NCI-H2081 treated with DMSO at 0.1 percent for 48 hours (cell line): ENCODE measurements around the gene PIAS1.

Experiments
- DNase-seq: peaks from one replicate; lab custom pipeline; 2025; lab: John Stamatoyannopoulos, UW

Gene PIAS1

DNA sequence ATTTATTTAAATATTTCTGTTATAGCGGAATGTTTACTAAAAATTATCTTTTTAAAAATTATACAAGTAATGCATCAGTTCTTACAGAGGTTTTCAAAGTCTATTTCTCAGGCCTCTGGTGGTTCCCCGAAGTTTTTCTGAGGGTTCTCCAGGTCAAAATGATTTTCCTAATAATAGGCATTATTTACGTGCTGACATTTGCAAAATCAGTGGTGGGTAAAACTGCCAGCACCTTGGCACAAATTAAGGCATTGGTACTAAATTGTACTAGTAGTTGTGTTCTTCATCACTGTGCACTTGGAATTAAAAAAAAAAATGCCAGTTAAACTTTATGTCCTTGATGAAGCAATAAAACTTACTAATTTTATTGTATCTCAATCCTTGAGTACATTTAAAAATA, 9.5 kb downstream of the PIAS1 start:
- DNase-seq: no peak

DNA sequence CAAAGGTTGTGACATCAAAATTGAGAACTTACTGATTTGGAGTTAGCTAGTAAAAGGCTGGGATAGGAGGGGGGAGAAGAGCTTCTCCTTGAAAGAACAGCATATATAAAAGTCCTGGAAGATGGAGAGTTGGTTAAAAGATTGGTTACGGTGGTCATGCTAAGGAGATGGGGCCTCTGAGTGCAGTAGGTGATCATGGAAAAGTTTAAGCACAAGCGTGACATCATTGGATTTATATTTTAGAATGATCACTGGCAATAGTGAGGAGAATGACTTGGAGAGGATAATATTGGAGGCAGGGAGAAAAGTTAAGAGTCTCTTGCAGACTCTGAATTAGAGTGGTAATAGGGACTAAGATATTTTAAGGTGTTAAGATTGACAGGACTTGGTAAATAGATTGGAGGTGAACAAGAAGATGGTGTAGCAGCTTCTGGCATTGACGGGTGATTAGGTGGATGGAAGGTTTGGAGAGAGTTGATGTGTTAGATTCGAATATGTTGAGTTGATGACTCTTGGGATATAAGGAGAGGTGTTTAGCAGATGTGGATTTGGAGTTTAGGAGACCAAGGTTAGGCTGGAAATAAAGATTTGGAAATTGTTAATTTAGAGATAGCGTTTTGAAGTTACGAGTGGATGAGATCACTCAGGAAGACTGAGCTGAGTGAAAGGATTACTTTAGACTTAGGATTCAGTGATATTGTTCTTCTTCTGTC, 19.6 kb downstream of the PIAS1 start:
- no peak for DNase-seq

DNA sequence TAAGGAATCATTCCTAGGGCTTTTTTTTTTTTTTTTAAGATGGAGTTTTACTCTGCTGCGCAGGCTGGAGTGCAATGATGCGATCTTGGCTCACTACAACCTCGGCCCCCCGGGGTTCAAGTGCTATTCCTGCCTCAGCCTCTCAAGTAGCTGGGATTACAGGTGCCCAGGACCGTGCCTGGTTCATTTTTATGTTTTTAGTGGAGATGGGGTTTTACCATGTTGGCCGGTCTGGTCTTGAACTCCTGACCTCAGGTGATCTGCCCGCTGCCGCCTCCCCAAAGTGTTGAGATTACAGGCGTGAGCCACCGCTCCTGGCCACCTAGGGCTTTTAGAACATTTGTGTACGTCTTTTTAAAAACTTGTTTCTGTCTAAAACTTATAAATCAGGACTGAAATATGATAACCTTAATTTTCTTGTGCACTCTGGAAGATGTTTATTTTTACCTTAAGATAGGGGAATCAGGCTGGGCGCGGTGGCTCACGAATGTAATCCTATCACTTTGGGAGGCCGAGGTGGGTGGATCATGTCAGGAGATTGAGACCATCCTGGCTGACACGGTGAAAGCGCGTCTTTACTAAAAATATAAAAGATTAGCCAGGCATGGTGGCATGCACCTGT, 21.8 kb downstream of the PIAS1 start:
- no peak for DNase-seq

DNA sequence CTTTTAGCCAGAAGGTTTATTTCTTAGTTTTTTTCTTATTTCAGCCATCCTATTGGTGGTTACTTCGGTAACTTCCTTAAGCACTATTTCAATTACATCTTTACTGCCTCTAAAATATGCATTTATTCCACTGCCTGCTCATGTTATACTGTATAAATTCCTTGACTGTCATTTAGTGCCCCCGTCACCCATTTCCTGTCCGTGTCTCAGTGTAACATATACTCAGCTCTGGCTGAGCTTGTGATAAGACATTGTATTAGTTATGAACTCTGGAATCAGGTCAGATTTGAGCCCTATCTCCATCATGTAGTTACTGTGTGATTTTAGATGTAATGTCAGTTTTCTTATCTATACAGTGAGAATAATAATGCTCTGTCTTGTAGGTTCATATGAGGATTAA, 24.2 kb downstream of the PIAS1 start:
- no peak for DNase-seq

DNA sequence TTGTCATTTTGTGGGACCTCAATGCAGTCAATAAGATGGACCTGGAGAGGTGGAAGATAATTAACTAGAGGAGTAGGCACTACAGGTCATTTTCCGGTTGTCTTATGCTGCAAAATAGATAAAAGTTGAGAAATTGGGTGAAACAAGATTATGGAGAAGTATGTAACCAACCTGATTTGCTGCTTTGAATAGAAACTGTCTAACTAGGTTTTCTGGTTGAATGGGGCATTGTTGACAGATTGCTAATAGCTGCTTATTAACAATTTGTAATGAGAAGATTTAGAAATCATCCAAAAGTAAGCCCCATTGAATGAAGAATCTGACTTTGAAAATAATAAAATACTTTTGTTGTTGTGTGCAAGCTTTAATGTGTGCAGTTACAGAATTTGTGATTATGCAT, 26.2 kb downstream of the PIAS1 start:
- DNase-seq: no peak

DNA sequence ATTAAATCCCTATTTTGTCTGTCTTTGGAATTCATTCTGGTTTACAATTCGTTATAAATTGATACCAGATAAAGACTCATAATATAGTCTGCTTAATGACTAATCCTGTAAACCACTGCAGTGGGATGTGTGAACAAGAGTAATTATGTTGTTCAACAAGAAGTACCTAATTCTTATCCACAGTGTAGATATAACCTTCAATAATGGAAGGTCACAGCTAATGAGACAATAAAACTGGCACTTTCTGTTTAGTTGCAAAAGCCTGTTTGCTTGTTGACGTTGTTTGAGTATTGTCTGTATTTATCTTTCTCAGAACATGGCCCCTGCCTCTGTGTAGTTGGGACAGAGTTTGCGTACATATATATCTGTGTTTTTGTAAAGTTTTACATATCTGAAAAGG, 26.7 kb downstream of the PIAS1 start:
- no peak for DNase-seq

DNA sequence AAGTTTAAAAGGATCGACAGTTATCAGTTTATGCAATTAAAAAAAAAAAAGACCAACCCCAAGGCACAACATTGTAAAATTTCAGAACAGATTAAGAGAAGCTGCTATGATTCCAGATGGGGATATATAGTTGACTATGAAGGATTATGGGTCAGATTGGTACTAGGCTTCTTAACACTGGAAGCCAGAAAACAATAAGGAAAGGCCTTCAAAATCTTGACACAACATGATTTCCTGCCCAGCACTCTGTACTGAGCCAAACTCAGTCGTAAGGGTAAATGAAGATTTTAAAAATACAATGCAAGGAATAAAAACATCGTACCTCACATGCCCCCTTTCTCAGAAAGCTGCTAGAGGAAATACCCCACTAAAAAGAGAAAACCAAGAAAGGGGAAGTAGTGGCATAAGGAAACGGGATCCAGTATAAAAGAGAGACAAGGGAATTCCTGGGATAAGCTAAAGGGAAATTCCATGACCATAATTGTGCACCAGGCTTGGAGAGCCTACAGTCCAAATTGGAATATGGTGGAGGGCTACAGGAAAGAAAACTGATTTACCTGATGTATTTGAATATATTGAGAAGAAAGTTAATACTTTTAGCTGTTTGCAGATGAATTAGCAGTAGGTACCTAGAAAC, 27.9 kb downstream of the PIAS1 start:
- DNase-seq: no peak

DNA sequence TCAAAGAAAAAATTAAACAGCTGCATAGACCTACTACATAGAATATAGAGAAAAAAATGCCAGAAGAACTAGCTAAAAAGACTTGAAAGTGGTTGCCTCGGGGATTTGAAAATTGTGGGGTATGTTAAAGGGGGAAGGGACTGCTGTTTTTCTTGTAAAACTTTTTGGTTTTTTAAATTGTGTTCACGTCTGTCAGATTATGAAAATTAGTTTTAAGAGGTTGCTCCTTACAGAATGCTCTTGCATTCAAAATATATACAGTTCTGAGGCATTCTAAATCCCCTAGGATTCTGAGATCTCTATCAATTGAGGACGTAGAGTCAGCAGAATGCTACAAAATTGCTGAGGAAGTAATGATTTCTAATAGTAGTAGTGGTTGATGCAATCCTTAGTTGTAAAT, 28.6 kb downstream of the PIAS1 start:
- no peak for DNase-seq

DNA sequence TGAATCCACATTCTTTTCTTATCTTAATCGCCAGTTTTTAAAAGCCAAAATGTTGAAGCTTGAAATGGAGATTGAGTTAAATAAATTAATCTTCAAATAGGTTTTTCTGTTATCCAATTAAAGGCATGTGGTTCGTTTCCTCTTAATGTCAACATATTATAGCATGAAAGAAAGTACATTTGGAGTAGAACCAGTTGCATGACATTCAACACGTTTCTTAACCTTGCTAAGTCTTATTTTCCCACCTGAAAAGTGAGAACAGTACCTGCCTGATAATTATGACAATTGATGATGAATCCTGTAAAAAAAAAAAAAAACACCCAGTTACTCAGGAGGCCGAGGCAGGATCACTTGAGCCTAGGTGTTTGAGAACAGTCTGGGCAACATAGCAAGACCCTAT, 29.3 kb downstream of the PIAS1 start:
- DNase-seq: no peak

DNA sequence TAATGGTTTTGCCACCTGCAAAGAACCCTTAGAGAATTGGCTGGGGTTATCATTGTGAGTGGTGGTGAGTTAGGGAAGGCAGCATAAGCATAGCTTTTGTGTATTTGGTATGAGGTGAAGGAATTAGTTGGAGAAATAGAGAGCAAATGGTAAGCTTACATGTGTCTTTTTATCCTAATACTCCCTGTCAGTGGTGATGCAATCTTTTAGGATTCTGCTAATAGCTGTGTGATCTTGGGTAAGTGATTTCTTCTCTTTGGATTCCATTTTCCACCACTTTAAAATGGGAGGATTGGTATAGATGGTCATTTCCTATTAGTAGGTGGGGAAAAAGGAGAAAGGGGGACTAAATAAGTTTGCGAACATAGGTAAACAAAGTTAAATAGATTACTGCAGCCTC, 30.9 kb downstream of the PIAS1 start:
- no peak for DNase-seq

DNA sequence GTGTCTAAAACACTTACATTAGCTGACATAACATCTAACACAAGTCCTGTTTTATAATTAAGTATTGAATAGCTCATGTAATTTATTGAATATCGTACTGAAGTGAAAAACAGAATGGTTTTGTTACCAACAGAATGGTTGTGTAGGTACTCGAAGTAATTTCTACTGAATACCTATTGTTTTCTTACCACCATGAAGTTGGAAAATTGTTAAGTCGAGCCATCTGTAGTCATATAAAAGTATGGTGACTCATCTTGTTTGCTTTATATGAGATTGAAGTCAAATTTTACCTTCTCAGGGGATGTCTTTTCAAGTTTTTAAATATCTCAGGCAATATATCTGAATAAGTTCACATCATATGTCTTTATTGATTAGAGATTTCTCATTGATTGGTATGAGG, 37.6 kb downstream of the PIAS1 start:
- DNase-seq: no peak

DNA sequence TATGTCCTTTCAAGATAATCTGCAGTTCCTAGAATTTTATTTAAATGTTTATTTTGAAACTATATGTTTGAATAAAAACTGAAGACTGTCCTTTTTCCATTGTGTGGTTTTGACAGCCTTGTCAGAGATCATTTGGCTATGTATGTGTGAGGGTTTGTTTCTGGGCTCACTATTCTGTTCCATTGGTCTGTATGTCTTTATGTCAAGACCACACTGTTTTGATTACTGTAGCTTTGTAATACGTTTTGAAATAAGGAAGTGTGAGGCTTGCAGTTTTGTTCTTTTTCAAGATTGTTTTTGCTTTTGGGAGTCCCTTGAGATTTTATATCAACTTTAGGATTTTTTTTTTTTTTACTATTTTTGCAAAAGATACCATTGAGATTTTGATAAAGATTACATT, 42.0 kb downstream of the PIAS1 start:
- DNase-seq: no peak

DNA sequence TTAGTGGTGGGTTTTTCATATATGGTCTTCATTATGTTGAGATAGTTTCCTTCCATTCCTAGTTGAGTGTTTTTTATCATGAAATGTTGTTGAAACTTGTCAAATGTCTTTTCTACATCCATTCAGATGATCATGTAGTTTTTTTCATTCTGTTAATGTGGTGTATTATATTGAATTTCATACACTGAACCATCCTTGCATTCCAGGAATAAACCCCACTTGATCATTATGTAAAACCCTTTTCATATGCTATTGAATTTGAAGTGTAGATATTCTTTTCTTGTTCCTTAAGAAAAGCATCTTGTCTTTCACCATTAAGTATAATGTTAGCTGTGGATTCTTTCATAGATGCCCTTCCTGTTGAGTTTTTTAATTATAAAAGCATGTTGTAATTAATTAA, 42.9 kb downstream of the PIAS1 start:
- no peak for DNase-seq

DNA sequence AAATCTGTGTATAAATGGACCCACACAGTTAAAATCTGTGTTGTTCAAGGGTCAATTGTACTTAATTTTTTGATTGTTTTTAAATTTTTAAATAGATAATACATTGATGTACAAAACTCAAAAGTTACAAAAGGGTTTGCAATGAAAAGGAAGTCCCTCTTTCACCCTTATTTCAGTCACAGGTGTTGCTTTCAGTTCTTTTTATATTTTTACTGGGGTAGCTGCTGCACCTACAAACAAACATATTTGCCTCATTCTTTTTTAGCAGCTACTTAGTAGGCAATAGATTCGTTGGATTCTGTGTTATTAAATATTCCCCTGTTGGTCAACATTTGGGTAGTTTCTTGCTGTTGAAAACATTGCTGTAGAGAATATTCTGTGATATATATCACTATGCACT, 44.4 kb downstream of the PIAS1 start:
- no peak for DNase-seq

DNA sequence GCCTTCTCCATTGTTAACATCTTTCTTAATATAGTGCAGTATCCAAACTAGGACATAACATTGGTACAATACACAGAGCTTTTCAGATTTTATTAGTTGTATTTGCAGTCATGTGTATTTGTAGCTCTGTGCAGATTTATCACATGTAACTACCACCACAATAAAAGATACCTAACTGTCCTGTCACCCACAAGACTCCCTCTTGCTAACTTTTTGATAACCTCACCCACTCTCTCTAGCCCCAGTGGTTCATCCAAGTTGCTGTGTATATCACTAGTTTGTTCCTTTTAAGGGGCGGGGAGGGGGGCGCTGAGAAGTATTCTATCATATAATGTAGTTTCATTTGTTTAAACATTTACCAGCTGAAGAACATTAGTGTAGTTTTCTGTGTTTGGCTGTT, 46.1 kb downstream of the PIAS1 start:
- DNase-seq: no peak

DNA sequence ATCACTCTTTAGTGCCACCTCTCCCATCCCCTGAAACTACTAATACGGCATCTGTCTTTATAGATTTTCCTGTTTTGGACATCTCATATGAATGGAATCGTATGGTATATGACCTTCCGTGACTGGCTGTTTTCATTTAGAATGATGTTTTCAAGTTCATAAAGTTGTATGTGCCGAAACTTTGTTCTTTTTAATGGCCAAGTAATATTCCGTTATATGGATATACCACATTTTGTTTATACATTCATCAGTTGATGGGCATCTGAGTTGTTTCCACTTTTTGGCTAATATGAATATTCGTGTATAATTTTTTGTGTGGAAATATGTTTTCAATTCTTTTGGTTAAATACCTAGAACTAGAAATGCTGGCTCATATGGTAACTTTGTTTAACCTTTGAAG, 49.5 kb downstream of the PIAS1 start:
- DNase-seq: no peak

DNA sequence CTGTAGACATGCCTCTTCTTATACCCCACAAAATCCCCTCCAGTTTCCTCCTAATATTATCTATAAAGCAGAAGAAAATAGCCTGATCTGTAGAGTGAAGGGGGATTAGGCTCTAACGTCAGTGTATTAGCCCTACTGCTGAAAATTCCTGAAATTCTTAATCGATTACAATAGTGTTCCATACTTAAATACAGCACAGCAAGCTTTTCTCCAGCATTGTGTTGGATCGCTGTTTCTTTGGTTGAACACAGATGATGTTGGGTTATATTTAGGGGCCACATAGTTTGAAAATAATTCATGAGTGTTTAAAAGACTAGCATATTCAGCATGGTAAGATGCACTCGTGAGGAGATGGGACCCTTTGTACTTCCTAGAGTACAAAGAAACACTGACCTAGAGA, 52.5 kb downstream of the PIAS1 start:
- DNase-seq: no peak

DNA sequence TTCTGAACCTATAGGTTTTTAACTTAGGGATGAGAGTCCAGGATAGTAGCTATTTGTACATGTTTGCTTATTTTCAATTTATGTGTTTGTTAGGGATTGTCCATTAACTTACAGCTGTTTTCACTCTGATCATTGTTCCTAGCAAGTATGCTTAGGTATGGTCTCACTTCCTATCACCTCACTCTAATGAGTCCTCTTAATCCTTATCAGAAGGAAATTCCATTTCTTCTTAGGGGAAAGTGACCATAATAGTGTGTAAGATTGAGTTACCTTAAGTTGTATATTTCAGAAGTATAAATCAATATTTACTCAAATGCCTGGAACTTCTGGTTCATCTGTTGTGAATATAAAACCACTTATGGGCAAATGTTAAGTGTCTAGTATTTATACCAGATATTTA, 53.0 kb downstream of the PIAS1 start:
- DNase-seq: no peak

DNA sequence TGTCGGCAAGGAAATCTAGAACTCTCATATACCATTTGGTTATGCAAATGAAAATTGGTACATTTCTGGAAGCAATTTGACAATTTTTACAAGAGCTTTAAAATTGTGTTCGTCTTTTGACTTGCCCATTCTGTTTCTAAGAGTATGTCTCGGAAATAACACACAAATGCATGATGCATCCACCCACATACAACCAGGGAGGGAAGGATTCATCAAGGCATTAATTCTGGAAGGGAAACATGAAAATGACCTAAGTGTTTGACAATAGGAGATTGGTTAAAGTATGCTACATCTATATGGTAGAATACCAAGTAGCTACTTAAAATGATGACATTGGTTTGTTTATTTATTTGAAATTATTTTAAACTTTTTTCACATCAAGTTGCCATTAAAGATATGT, 58.6 kb downstream of the PIAS1 start:
- no peak for DNase-seq

DNA sequence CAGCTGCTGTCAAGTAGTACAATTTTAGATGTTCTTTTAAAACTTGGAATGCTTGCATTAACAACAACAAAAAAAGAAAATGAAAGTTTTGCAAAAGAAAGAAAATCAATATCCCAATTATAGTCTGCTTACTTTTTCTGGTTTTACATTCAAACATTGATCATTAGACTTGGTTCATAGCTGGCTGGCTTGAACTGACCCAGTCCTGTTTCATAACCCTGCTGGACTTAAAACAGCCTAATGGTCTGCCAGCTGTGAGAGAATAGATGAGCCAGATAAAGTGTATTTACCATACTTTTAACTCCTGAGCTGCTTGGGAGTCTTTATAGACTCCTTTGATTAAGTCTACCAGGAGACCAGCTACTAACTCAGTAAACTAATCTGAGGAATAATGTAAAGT, 59.2 kb downstream of the PIAS1 start:
- no peak for DNase-seq

DNA sequence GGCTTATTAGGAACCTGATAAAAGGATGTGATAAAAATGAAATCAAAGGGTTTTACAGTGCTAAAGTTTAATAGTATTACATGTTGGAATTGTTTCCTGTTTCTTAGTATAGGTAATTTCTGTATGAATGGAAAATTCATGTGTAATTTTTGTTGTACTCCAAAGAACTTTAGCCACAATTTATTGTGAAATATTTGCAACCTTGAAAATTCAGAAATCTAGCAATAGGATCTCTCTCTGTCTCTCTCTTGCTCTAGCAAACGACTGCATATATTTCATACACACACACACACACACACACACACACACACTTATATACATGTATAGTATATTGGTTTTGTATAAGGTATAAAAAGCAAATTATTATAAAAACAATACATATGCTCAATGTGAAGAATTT, 59.6 kb downstream of the PIAS1 start:
- no peak for DNase-seq

DNA sequence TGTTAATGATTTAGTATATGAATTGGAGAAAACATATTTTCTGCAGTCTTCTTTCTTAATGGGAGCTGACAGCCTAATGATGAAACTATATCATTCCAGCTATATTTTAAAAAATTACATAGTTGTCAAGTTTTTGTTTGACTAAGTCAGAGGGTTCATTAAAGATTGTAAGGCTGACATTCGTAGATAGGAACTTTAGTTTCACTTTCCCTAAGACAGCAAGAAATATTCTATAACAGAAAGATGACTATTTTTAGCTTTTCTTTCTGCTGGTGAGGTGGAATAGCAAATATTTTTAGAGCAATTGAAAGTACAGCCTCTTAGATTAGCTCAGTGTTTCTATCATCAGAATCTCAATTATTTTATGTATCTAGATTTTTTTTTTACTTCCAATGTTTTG, 60.2 kb downstream of the PIAS1 start:
- DNase-seq: no peak

DNA sequence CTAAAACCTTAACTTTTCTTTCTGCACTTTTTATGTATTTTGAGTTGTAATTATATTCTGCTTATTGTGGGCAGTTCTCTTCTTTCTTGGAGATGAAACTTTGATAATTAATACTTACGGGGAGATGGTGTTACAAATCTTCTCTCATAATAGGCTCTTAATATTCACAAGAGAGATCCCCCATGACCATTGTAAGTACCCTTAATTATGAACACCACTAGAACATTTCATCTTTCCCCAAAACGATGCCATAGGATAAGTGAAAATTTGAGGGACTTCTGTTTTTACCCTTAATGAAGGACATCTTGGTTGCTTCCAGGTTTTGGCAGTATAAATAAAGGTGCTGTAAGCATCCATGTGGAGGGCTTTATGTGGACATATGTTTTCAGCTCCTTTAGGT, 60.7 kb downstream of the PIAS1 start:
- no peak for DNase-seq

DNA sequence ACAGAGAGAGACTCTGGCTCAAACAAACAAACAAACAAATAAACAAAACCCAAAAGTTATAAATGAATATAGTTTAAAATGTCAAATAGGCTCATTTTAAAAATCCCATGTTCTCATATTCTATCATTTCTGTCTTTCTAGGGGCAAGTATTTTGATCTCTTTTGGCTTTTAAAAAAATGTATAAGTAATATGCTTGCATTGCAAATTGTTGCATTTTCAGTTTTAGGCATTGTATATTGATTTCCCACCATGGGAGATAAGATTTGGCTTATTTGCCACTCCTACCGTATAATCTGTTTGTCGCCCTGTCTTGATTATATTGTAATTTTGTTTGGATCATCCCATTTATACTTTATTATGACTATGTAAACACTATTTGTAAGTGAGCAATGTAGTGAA, 70.6 kb downstream of the PIAS1 start:
- no peak for DNase-seq
